Measurements from ENCODE around the gene TMEM215.

TMEM215 gene

GRCh38 chr9:32820322-32820721, 37.0 kb downstream of the TMEM215 start:
- H3K27me3 ChIP-seq, result peaks cover 4% of the 10 kb centered on the region
- no peaks in the 10 kb centered on the region for H3K9me3 ChIP-seq
- TF ChIP-seq CTCF (IDR thresholded peaks at IDR 0.05), result no peak

GRCh38 chr9:32823101-32823500, 39.8 kb downstream of the TMEM215 start:
- no peaks in the 10 kb centered on the region for H3K9me3 ChIP-seq
- TF ChIP-seq CTCF (IDR thresholded peaks at IDR 0.05), result no peak
- no peaks in the 10 kb centered on the region for H3K4me1 ChIP-seq (ENCODE audit: control insufficient read depth in 1 of 2, insufficient read depth in 1 of 2, low read depth in 1 of 2, low read length in 1 of 2)
- H3K27ac ChIP-seq, result no peak overlapping the region
- peaks cover 5% of the 10 kb centered on the region for H3K27me3 ChIP-seq
- no peak overlapping the region for H3K4me3 ChIP-seq (ENCODE audit: low read depth in 1 of 2, low read length in 1 of 2)
- H3K36me3 ChIP-seq, result no peaks in the 10 kb centered on the region

More at GRCh38 chr9:32820322-32820721, 37.0 kb downstream of the TMEM215 start:
- H3K36me3 ChIP-seq, result no peaks in the 10 kb centered on the region
- H3K4me1 ChIP-seq (ENCODE audit: control insufficient read depth in 1 of 2, insufficient read depth in 1 of 2, low read depth in 1 of 2, low read length in 1 of 2), result no peaks in the 10 kb centered on the region
- H3K4me3 ChIP-seq (ENCODE audit: low read depth in 1 of 2, low read length in 1 of 2), result no peak overlapping the region
- no peak overlapping the region for H3K27ac ChIP-seq

DNA sequence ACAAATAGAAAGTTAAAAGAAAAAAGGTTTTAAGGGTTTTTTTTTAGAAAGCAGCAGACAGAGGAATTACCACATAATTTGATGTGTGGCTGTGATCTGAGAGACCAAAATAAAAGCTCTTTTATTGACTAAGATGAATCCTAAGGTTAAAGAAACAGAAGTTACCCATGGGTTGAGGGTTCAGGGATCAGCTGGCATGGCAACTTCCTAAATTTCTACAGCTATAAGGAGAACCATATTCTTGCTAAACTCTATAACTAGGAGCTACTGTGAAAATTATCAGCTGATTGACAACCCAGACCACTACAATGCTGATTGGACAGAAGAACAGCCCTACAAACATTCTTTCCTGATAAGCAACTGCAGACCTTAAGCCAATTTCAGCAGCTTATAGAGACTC, 40.2 kb downstream of the TMEM215 start:
- H3K36me3 ChIP-seq, result no peaks in the 10 kb centered on the region
- no peaks in the 10 kb centered on the region for H3K9me3 ChIP-seq
- no peaks in the 10 kb centered on the region for H3K4me1 ChIP-seq (ENCODE audit: control insufficient read depth in 1 of 2, insufficient read depth in 1 of 2, low read depth in 1 of 2, low read length in 1 of 2)
- TF ChIP-seq CTCF (IDR thresholded peaks at IDR 0.05), result no peak
- no peak overlapping the region for H3K27ac ChIP-seq
- no peak overlapping the region for H3K4me3 ChIP-seq (ENCODE audit: low read depth in 1 of 2, low read length in 1 of 2)
- peaks cover 5% of the 10 kb centered on the region for H3K27me3 ChIP-seq

DNA sequence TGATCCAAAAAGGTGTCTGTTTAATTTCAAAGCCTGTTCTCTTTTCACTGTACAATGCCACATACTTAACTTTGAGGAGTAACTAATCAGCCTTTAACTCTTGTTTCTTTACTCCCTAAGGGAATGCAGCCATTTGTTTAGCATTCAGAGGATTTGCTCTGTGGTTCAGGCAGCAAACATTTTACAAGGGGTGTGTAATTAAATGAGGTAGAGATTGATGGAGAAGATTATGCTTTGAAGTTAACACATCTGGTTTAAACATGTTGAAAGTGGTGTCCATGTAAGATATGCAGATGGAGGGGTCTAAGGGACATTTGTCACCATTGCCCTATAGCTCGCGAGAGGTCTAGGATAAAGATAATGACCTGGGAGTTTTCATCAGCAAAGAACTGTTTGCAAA, 41.9 kb downstream of the TMEM215 start:
- H3K9me3 ChIP-seq, result no peaks in the 10 kb centered on the region
- H3K36me3 ChIP-seq, result no peaks in the 10 kb centered on the region
- H3K27me3 ChIP-seq, result peaks cover 5% of the 10 kb centered on the region

DNA sequence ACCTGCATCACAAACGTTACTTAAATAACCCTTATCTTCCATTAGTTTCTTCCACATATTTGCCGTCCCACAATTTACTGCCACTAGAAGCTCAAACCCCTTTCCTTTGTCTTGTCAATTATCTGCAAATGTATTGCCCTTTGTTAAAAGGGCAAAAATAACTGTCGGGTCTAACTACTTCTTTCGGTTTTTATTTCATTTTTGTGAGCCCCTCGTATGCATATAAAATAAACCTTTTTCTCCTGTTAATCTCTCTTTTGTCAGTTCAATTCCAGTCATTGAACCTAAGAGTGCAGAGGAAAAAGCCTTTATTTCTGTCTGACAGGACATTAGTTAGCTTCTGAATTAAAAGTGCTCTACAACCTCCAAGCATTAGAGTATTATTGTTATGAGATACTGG, 45.5 kb downstream of the TMEM215 start:
- peaks cover 9% of the 10 kb centered on the region for H3K27me3 ChIP-seq
- no peak for TF ChIP-seq CTCF (IDR thresholded peaks at IDR 0.05)

More for the DNA sequence above, 41.9 kb downstream of the TMEM215 start:
- no peak overlapping the region for H3K4me3 ChIP-seq (ENCODE audit: low read depth in 1 of 2, low read length in 1 of 2)
- no peak for TF ChIP-seq CTCF (IDR thresholded peaks at IDR 0.05)
- no peak overlapping the region for H3K27ac ChIP-seq
- no peaks in the 10 kb centered on the region for H3K4me1 ChIP-seq (ENCODE audit: control insufficient read depth in 1 of 2, insufficient read depth in 1 of 2, low read depth in 1 of 2, low read length in 1 of 2)

GRCh38 chr9:32832346-32832745, 49.0 kb downstream of the TMEM215 start:
- Histone ChIP-seq H3K27ac (no peak overlapping the region), H3K9me3 (no peaks in the 10 kb centered on the region), H3K27me3 (peaks cover 8% of the 10 kb centered on the region), H3K4me1 (ENCODE audit: control insufficient read depth in 1 of 2, insufficient read depth in 1 of 2, low read depth in 1 of 2, low read length in 1 of 2) (no peaks in the 10 kb centered on the region), H3K4me3 (ENCODE audit: low read depth in 1 of 2, low read length in 1 of 2) (no peak overlapping the region), H3K36me3 (no peaks in the 10 kb centered on the region)
- no peak for TF ChIP-seq CTCF (IDR thresholded peaks at IDR 0.05)

More for the DNA sequence above, 45.5 kb downstream of the TMEM215 start:
- H3K4me3 ChIP-seq (ENCODE audit: low read depth in 1 of 2, low read length in 1 of 2), result no peak overlapping the region
- no peak overlapping the region for H3K27ac ChIP-seq
- H3K4me1 ChIP-seq (ENCODE audit: control insufficient read depth in 1 of 2, insufficient read depth in 1 of 2, low read depth in 1 of 2, low read length in 1 of 2), result no peaks in the 10 kb centered on the region
- H3K36me3 ChIP-seq, result no peaks in the 10 kb centered on the region
- H3K9me3 ChIP-seq, result no peaks in the 10 kb centered on the region

Data from neutrophil (primary cell).